Testis (tissue), 3 donors: Measurements from ENCODE around the gene FBXL13. TPM values are rescaled to one million over a fixed set of nuclear protein-coding genes. Genes with fewer than 3 reads are reported as not detected.

Experiments
- DNase-seq: peaks from one replicate; pipeline ENCODE4 v3.0.0-alpha.2; 2019
- H3K27ac ChIP-seq, 2 donors: fragments of 200-600 bp; sonication (generic); one replicate each; pipeline ENCODE4 v1.5.1; 2019
- H3K27me3 ChIP-seq: fragments of 200-600 bp; sonication (generic); one replicate; pipeline ENCODE4 v1.5.1; 2019
- H3K36me3 ChIP-seq: fragments of 200-600 bp; sonication (generic); one replicate; pipeline ENCODE4 v1.5.1; 2017; ENCODE audit warnings: low read depth; ENCODE audit errors: missing control alignments
- H3K4me1 ChIP-seq: fragments of 200-600 bp; sonication (generic); one replicate; pipeline ENCODE4 v1.5.1; 2019
- H3K4me3 ChIP-seq, 2 donors: fragments of 200-600 bp; sonication (generic); one replicate each; pipeline ENCODE4 v1.5.1; 2017 to 2019
- H3K9me3 ChIP-seq: fragments of 200-600 bp; sonication (generic); one replicate; pipeline ENCODE4 v1.5.1; 2017
- CTCF ChIP-seq, 3 experiments: fragments of 450-650 bp in 2 of 3; fragments of 200-600 bp in 1 of 3; sonication (generic) in 1 of 3; IDR thresholded peaks; one replicate each; pipeline ENCODE4 v1.5.1; 2016 to 2019; ENCODE audit warnings: antibody characterized with exemption in 3 of 3, mild to moderate bottlenecking in 2 of 3, moderate library complexity in 1 of 3
- POLR2A ChIP-seq: fragments of 450-650 bp; IDR thresholded peaks from one replicate; pipeline ENCODE4 v1.6.1; 2017; ENCODE audit warnings: antibody characterized with exemption, mild to moderate bottlenecking, moderate library complexity
- WGBS, 2 donors: methylation state at CpG; one replicate each; pipeline ENCODE4 v1.1.5; 2018; 5-methylcytosine and 5-hydroxymethylcytosine counted together
- intact Hi-C: fragments of 100-400 bp; cut with DNase I; formaldehyde crosslinking; loops from one replicate; pipeline ENCODE4 v1.15.1; 2023; ENCODE audit warnings: low total_unique reads
- polyA plus RNA-seq: library from polyadenylated mRNA; stranded (reverse); fragments of 350-450 nt; fragmentation: Illumina TruSeq; extraction: RNeasy Lipid Tissue Mini Kit (QIAGEN cat#74804); gene quantifications from one replicate; pipeline ENCODE4 v1.2.3, GENCODE V29; 2014; ENCODE audit warnings: low read depth, low replicate concordance; ENCODE audit not compliant: insufficient read depth
- total RNA-seq, 2 donors: library from RNA; depleted of rRNA; stranded (reverse); fragments of >200 nt; gene quantifications; one replicate each; pipeline ENCODE4 v1.2.3, GENCODE V29; 2016

Gene FBXL13
- total and polyA plus RNA-seq, 3 donors from 2014 or later: 21.1 to 38.8 (median 28.6) TPM

DNA sequence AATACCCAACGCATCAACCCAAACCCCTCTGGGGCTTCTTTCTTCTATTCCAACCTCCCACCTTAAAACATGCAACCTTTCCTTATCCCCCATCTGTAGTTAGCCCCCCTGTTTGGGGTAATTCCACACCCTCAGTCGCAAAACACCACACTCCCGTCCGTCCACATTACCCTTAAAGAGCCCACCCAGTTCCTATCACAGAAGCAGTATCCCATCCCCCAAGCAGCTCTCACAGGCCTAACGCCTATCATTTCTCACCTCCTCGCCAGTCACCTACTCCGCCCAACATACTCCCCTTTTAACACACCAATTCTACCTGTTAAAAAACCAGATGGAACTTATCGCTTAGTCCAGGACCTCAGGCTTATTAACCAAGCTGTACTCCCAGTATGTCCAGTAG, 98.1 kb downstream of the FBXL13 start:
- Histone ChIP-seq H3K27me3 (no peaks in the 10 kb centered on the region), H3K4me1 (no peaks in the 10 kb centered on the region), H3K4me3 (no peak overlapping the region), H3K27ac (no peak overlapping the region), H3K36me3 (no peaks in the 10 kb centered on the region), H3K9me3 (no peaks in the 10 kb centered on the region)
- DNase-seq: no peak
- TF ChIP-seq CTCF (IDR thresholded peaks at IDR 0.05) (no peak), POLR2A (no peak)
- intact Hi-C loops: no loop called here
- WGBS, 2 donors: 89 to 90% methylated on average over 8 of the region's 8 CpGs

- Histone ChIP-seq H3K4me1 (no peaks in the 10 kb centered on the region), H3K9me3 (no peaks in the 10 kb centered on the region), H3K27ac (no peak overlapping the region), H3K36me3 (no peaks in the 10 kb centered on the region), H3K4me3 (no peak overlapping the region), H3K27me3 (no peaks in the 10 kb centered on the region)
- no peak for DNase-seq
- no peak for TF ChIP-seq POLR2A
- no peak for TF ChIP-seq CTCF (IDR thresholded peaks at IDR 0.05)
- 83 to 87% methylated on average over 8 of the region's 8 CpGs for whole genome bisulfite sequencing, 2 donors
- intact Hi-C loops: no loop called here
These were observed 98.7 kb downstream of the FBXL13 start for GRCh38 chr7:102975854-102976253.

GRCh38 chr7:102974366-102975236, 100.0 kb downstream of the FBXL13 start:
- Histone ChIP-seq H3K9me3 (no peaks in the 10 kb centered on the region), H3K4me3 (peak overlapping the region in 1 of 2 donors; percentile 8), H3K27ac (no peak overlapping the region), H3K4me1 (no peaks in the 10 kb centered on the region), H3K36me3 (no peaks in the 10 kb centered on the region), H3K27me3 (no peaks in the 10 kb centered on the region)
- TF ChIP-seq CTCF (IDR thresholded peaks at IDR 0.05): no peak
- no peak for TF ChIP-seq POLR2A
- no peak for DNase-seq
- intact Hi-C loops: no loop called here
- 81 to 82% methylated on average over 15 of the region's 15 CpGs for WGBS, 2 donors

- intact Hi-C loops: no loop called here
- DNase-seq: peak; percentile 38
These were observed 101.3 kb downstream of the FBXL13 start for GRCh38 chr7:102973096-102973802.

More at GRCh38 chr7:102973096-102973802, 101.3 kb downstream of the FBXL13 start:
- Histone ChIP-seq H3K9me3 (no peaks in the 10 kb centered on the region), H3K4me3 (peak overlapping the region in 1 of 2 donors; percentile 8), H3K27me3 (no peaks in the 10 kb centered on the region), H3K4me1 (no peaks in the 10 kb centered on the region), H3K27ac (no peak overlapping the region), H3K36me3 (no peaks in the 10 kb centered on the region)
- 65 to 83% methylated on average over 20 to 23 of the region's 23 CpGs for WGBS, 2 donors
- no peak for TF ChIP-seq POLR2A
- no peak for TF ChIP-seq CTCF (IDR thresholded peaks at IDR 0.05)
